H9 (cell line): ENCODE measurements around the gene ST14. TPM values are rescaled to one million over a fixed set of nuclear protein-coding genes. Genes with fewer than 3 reads are reported as not detected.

ENCODE experiments used
- DNase-seq: peaks from one replicate; pipeline ENCODE4 v3.0.0-alpha.2; 2017
- H2AFZ ChIP-seq: one replicate; pipeline ENCODE4 v1.6.1; 2013; ENCODE audit warnings: mild to moderate bottlenecking, low read length, control low read depth, moderate library complexity
- H2AK5ac ChIP-seq: 2 replicates; pipeline ENCODE4 v1.6.1; 2013; ENCODE audit warnings: low read length, control low read depth, mixed read lengths; ENCODE audit not compliant: insufficient read length
- H2BK120ac ChIP-seq: one replicate; pipeline ENCODE4 v1.6.1; 2013; ENCODE audit warnings: low read depth, mild to moderate bottlenecking, low read length, control low read depth, inconsistent platforms; ENCODE audit not compliant: poor library complexity, severe bottlenecking
- H2BK12ac ChIP-seq: 2 replicates; pipeline ENCODE4 v1.6.1; 2013; ENCODE audit warnings: low read length, control low read depth, mixed read lengths, low read depth; ENCODE audit not compliant: insufficient read length
- H2BK15ac ChIP-seq: 2 replicates; pipeline ENCODE4 v1.6.1; 2013; ENCODE audit warnings: low read depth, low read length, control low read depth
- H2BK20ac ChIP-seq: one replicate; pipeline ENCODE4 v1.6.1; 2013; ENCODE audit warnings: low read depth, mild to moderate bottlenecking, low read length, control low read depth, inconsistent platforms; ENCODE audit not compliant: poor library complexity, severe bottlenecking
- H2BK5ac ChIP-seq: 2 replicates; pipeline ENCODE4 v1.6.1; 2013; ENCODE audit warnings: low read length, control low read depth, mixed read lengths; ENCODE audit not compliant: insufficient read length
- H3K14ac ChIP-seq: 2 replicates; pipeline ENCODE4 v1.6.1; 2013; ENCODE audit warnings: low read length, control low read depth; ENCODE audit not compliant: insufficient read depth
- H3K18ac ChIP-seq: 2 replicates; pipeline ENCODE4 v1.6.1; 2013; ENCODE audit warnings: low read depth, mild to moderate bottlenecking, mixed read lengths, low read length, control low read depth; ENCODE audit not compliant: insufficient read length
- H3K23ac ChIP-seq: 2 replicates; pipeline ENCODE4 v1.6.1; 2013; ENCODE audit warnings: low read length, control low read depth, mixed read lengths, low read depth; ENCODE audit not compliant: insufficient read length
- H3K23me2 ChIP-seq: 2 replicates; pipeline ENCODE4 v1.6.1; 2013; ENCODE audit warnings: low read depth, mild to moderate bottlenecking, mixed read lengths, low read length, control low read depth; ENCODE audit not compliant: insufficient read length, poor library complexity, severe bottlenecking
- H3K27ac ChIP-seq: 2 replicates; pipeline ENCODE4 v1.5.1; 2013; ENCODE audit warnings: low read length, control low read depth, mixed read lengths, low read depth; ENCODE audit not compliant: insufficient read length
- H3K27me3 ChIP-seq: 2 replicates; pipeline ENCODE4 v1.6.1; 2013; ENCODE audit warnings: low read length, control low read depth, inconsistent platforms; ENCODE audit not compliant: insufficient read depth
- H3K4ac ChIP-seq: 2 replicates; pipeline ENCODE4 v1.6.1; 2013; ENCODE audit warnings: low read depth, mild to moderate bottlenecking, control low read depth, inconsistent platforms, low read length, moderate library complexity
- H3K4me1 ChIP-seq: 2 replicates; pipeline ENCODE4 v1.6.1; 2013; ENCODE audit warnings: low read length, control low read depth, inconsistent platforms; ENCODE audit not compliant: insufficient read depth
- H3K4me2 ChIP-seq: 2 replicates; pipeline ENCODE4 v1.6.1; 2013; ENCODE audit warnings: low read length, control low read depth, mixed read lengths; ENCODE audit not compliant: insufficient read length, insufficient read depth
- H3K56ac ChIP-seq: 2 replicates; pipeline ENCODE4 v1.6.1; 2013; ENCODE audit warnings: low read depth, mild to moderate bottlenecking, mixed read lengths, low read length, control low read depth; ENCODE audit not compliant: insufficient read length
- H3K79me1 ChIP-seq: 2 replicates; pipeline ENCODE4 v1.6.1; 2013; ENCODE audit warnings: low read depth, mild to moderate bottlenecking, moderate library complexity, low read length, control low read depth, inconsistent platforms; ENCODE audit not compliant: insufficient read depth, poor library complexity, severe bottlenecking
- H3K79me2 ChIP-seq: 2 replicates; pipeline ENCODE4 v1.6.1; 2013; ENCODE audit warnings: low read length, control low read depth, inconsistent platforms; ENCODE audit not compliant: insufficient read depth
- H3K9ac ChIP-seq: 2 replicates; pipeline ENCODE4 v1.6.1; 2013; ENCODE audit warnings: low read length, control low read depth, mixed read lengths; ENCODE audit not compliant: insufficient read length; ENCODE audit errors: extremely low read depth
- H3K9me3 ChIP-seq: one replicate; pipeline ENCODE4 v1.6.1; 2013; ENCODE audit warnings: low read depth, low read length, inconsistent platforms; ENCODE audit not compliant: control insufficient read depth
- H3T11ph ChIP-seq: one replicate; pipeline ENCODE4 v1.6.1; 2013; ENCODE audit warnings: mild to moderate bottlenecking, low read length, control low read depth, inconsistent platforms
- H4K20me1 ChIP-seq: one replicate; pipeline ENCODE4 v1.6.1; 2013; ENCODE audit not compliant: control insufficient read depth, insufficient read length, insufficient read depth
- H4K5ac ChIP-seq: 2 replicates; pipeline ENCODE4 v1.6.1; 2013; ENCODE audit warnings: low read depth, mild to moderate bottlenecking, mixed read lengths, low read length, control low read depth; ENCODE audit not compliant: insufficient read length
- H4K8ac ChIP-seq: replicated peaks from 2 replicates; pipeline ENCODE4 v1.6.1; 2013; ENCODE audit warnings: low read length, control low read depth, mixed read lengths, low read depth; ENCODE audit not compliant: insufficient read length
- H4K91ac ChIP-seq: 2 replicates; pipeline ENCODE4 v1.6.1; 2013; ENCODE audit warnings: low read depth, mild to moderate bottlenecking, moderate library complexity, mixed read lengths, low read length, control low read depth; ENCODE audit not compliant: insufficient read length
- H3K27ac Mint-ChIP-seq, 3 experiments: 2 replicates in 2 of 3; 3 replicates in 1 of 3; pipeline ENCODE4 v1.8.0; 2020 to 2021; ENCODE audit warnings: mixed read lengths in 3 of 3, mild to moderate bottlenecking in 1 of 3, moderate library complexity in 1 of 3
- H3K27me3 Mint-ChIP-seq: 2 replicates; pipeline ENCODE4 v1.8.0; 2021; ENCODE audit warnings: low read depth, mild to moderate bottlenecking, moderate library complexity, mixed read lengths
- H3K36me3 Mint-ChIP-seq, 3 experiments: 2 replicates in 2 of 3; 3 replicates in 1 of 3; pipeline ENCODE4 v1.8.0; 2020 to 2021; ENCODE audit warnings: low read depth in 3 of 3, mixed read lengths in 3 of 3; ENCODE audit not compliant: insufficient read depth in 1 of 3
- H3K4me1 Mint-ChIP-seq, 2 experiments: 2 replicates each; pipeline ENCODE4 v1.8.0; 2020; ENCODE audit warnings: mixed read lengths in 2 of 2
- H3K4me3 Mint-ChIP-seq, 2 experiments: 2 replicates in 1 of 2; 3 replicates in 1 of 2; pipeline ENCODE4 v1.8.0; 2020 to 2021; ENCODE audit warnings: mild to moderate bottlenecking in 2 of 2, mixed read lengths in 2 of 2, moderate library complexity in 1 of 2
- H3K9me3 Mint-ChIP-seq, 2 experiments: 2 replicates in 1 of 2; 3 replicates in 1 of 2; pipeline ENCODE4 v1.8.0; 2020; ENCODE audit warnings: mild to moderate bottlenecking in 2 of 2, mixed read lengths in 2 of 2, moderate library complexity in 1 of 2
- CTCF ChIP-seq: fragments of 200-600 bp; sonication (generic); conservative IDR thresholded peaks from 3 replicates; pipeline ENCODE4 v1.8.0; 2021; ENCODE audit warnings: antibody characterized with exemption, mild to moderate bottlenecking
- WGBS: extraction: QIAGEN DNeasy Blood & Tissue Kit; methylation state at CpG from one replicate; pipeline ENCODE4 v1.1.7; 2013; ENCODE audit warnings: missing lambda C conversion rate, low lambda C conversion rate, mixed read lengths; ENCODE audit not compliant: insufficient read length; ENCODE audit errors: extremely low coverage; 5-methylcytosine and 5-hydroxymethylcytosine counted together
- total RNA-seq: library from RNA; stranded (reverse); gene quantifications from 2 replicates; pipeline ENCODE4 v1.2.1, GENCODE V29; 2021

The ST14 gene
- total RNA-seq, 1 experiment from 2014 or later = 22.4 TPM

GRCh38 chr11:130215531-130216220 is 56.1 kb downstream of the ST14 start:
- no peak overlapping the region for H2BK20ac ChIP-seq
- no peaks in the 10 kb centered on the region for H3K27me3 ChIP-seq
- H3K23ac ChIP-seq = no peak overlapping the region
- H3K79me2 ChIP-seq = no peaks in the 10 kb centered on the region
- H2BK120ac ChIP-seq = no peak overlapping the region
- no peak overlapping the region for H4K5ac ChIP-seq
- H3K9ac ChIP-seq = no peak overlapping the region
- H3K79me1 ChIP-seq = no peaks in the 10 kb centered on the region
- no peak overlapping the region for H2BK12ac ChIP-seq
- Mint-ChIP-seq H3K36me3 (no peaks in the 10 kb centered on the region; a peak in 1 of 7 replicates), H3K9me3 (no peaks in the 10 kb centered on the region; a peak in 1 of 5 replicates), H3K27me3 (peaks cover 4% of the 10 kb centered on the region), H3K4me3 (no peak overlapping the region), H3K27ac (no peak overlapping the region; a peak in 1 of 7 replicates), H3K4me1 (peaks cover 21 to 22% of the 10 kb centered on the region in 2 experiments)
- no peaks in the 10 kb centered on the region for H4K20me1 ChIP-seq
- H4K91ac ChIP-seq = no peak overlapping the region
- H3K4me2 ChIP-seq = no peak overlapping the region
- no peak overlapping the region for H3K4ac ChIP-seq
- H2AK5ac ChIP-seq = no peak overlapping the region
- H2BK5ac ChIP-seq = no peak overlapping the region
- H2BK15ac ChIP-seq = no peak overlapping the region
- no peak overlapping the region for H4K8ac ChIP-seq
- TF ChIP-seq CTCF = no peak
- no peaks in the 10 kb centered on the region; the same call in 1 of the 2 replicates for H3K4me1 ChIP-seq
- H3K9me3 ChIP-seq = no peaks in the 10 kb centered on the region
- H3T11ph ChIP-seq = no peak overlapping the region
- no peak overlapping the region for H3K18ac ChIP-seq
- H3K14ac ChIP-seq = no peak overlapping the region
- no peak for DNase-seq
- H2AFZ ChIP-seq = no peak overlapping the region
- WGBS = no CpG with 5 or more reads among the region's 13 CpGs
- H3K56ac ChIP-seq = no peak overlapping the region
- H3K27ac ChIP-seq = no peak overlapping the region
- H3K23me2 ChIP-seq = no peaks in the 10 kb centered on the region
